SU-DHL-6 (cell line): ENCODE data around the gene HAP1.

Experiments
- H2AFZ ChIP-seq: fragments of 200-600 bp; sonication (generic); 2 replicates; pipeline ENCODE4 v1.6.1; 2014; ENCODE audit warnings: low read depth, mild to moderate bottlenecking, moderate library complexity, mixed read lengths, antibody characterized with exemption, low read length; ENCODE audit not compliant: severe bottlenecking
- H3F3A ChIP-seq: fragments of 200-600 bp; shearing (Covaris generic); 2 replicates; pipeline ENCODE4 v1.6.0; 2016; ENCODE audit warnings: antibody characterized with exemption, mild to moderate bottlenecking; ENCODE audit not compliant: insufficient read depth
- H3K27ac ChIP-seq: fragments of 200-600 bp; sonication (generic); 2 replicates; pipeline ENCODE4 v1.5.1; 2016; ENCODE audit warnings: low read depth, mild to moderate bottlenecking, low read length, moderate library complexity, mixed read lengths
- H3K27me3 ChIP-seq: fragments of 200-600 bp; sonication (generic), shearing (Covaris generic); 2 replicates; pipeline ENCODE4 v1.6.0; 2014; ENCODE audit warnings: mild to moderate bottlenecking, low read length
- H3K36me3 ChIP-seq: fragments of 200-600 bp; sonication (generic); 2 replicates; pipeline ENCODE4 v1.6.1; 2014; ENCODE audit warnings: mild to moderate bottlenecking, low read length, mixed read lengths
- H3K4me2 ChIP-seq: fragments of 300-600, 200-600 bp; shearing (Covaris generic), sonication (generic); 2 replicates; pipeline ENCODE4 v1.6.0; 2014; ENCODE audit warnings: low read length, low read depth, mild to moderate bottlenecking; ENCODE audit not compliant: poor library complexity, severe bottlenecking
- H3K4me3 ChIP-seq: fragments of 200-600 bp; sonication (generic); 2 replicates; pipeline ENCODE4 v1.5.1; 2014; ENCODE audit warnings: antibody characterized with exemption, low read length, mild to moderate bottlenecking, mixed read lengths; ENCODE audit not compliant: insufficient read depth, poor library complexity, severe bottlenecking
- H3K79me2 ChIP-seq: fragments of 200-600 bp; sonication (generic); 2 replicates; pipeline ENCODE4 v1.6.1; 2014; ENCODE audit warnings: mild to moderate bottlenecking, low read length, moderate library complexity; ENCODE audit not compliant: insufficient read depth
- H3K9ac ChIP-seq: fragments of 200-600 bp; sonication (generic); 2 replicates; pipeline ENCODE4 v1.7.0; 2014; ENCODE audit warnings: mild to moderate bottlenecking, low read length
- H3K9me2 ChIP-seq: fragments of 200-600 bp; sonication (generic); replicated peaks from 2 replicates; pipeline ENCODE4 v1.6.1; 2014; ENCODE audit warnings: low read length; ENCODE audit not compliant: insufficient read depth
- H3K9me3 ChIP-seq: fragments of 200-600 bp; sonication (generic); 2 replicates; pipeline ENCODE4 v1.6.1; 2014; ENCODE audit warnings: low read length, mixed read lengths; ENCODE audit not compliant: insufficient read depth
- H4K20me1 ChIP-seq: fragments of 200-600 bp; sonication (generic); 2 replicates; pipeline ENCODE4 v1.6.1; 2014; ENCODE audit warnings: low read depth, mild to moderate bottlenecking, antibody characterized with exemption, low read length, moderate library complexity, mixed read lengths
- CTCF ChIP-seq: fragments of 200-600 bp; sonication (generic); IDR thresholded peaks from one replicate; pipeline ENCODE4 v1.5.1; 2017; ENCODE audit warnings: antibody characterized with exemption, mild to moderate bottlenecking, low read length, moderate library complexity; ENCODE audit not compliant: insufficient read depth, poor library complexity, severe bottlenecking
- EZH2phosphoT487 ChIP-seq: fragments of 200-600 bp; sonication (generic), shearing (Covaris generic); conservative IDR thresholded peaks from 2 replicates; pipeline ENCODE4 v1.6.1; 2018; ENCODE audit warnings: mild to moderate bottlenecking, antibody characterized with exemption, low read length, moderate library complexity, mixed read lengths

HAP1 gene

GRCh38 chr17:41758601-41759000, 24.2 kb upstream of the HAP1 start:
- Histone ChIP-seq H3K27me3 (no peaks in the 10 kb centered on the region), H3K4me2 (no peak overlapping the region), H3K36me3 (no peaks in the 10 kb centered on the region), H3K27ac (no peak overlapping the region), H3F3A (no peaks in the 10 kb centered on the region), H3K9ac (no peak overlapping the region), H2AFZ (no peak overlapping the region), H3K4me3 (no peak overlapping the region), H4K20me1 (no peaks in the 10 kb centered on the region), H3K9me3 (no peaks in the 10 kb centered on the region), H3K9me2 (no peaks in the 10 kb centered on the region), H3K79me2 (no peaks in the 10 kb centered on the region)
- no peak for TF ChIP-seq EZH2phosphoT487

GRCh38 chr17:41754066-41754465, 19.6 kb upstream of the HAP1 start:
- Histone ChIP-seq H3K9me2 (no peaks in the 10 kb centered on the region), H2AFZ (no peak overlapping the region), H3K9me3 (no peaks in the 10 kb centered on the region), H3F3A (no peaks in the 10 kb centered on the region), H3K27me3 (no peaks in the 10 kb centered on the region), H3K36me3 (no peaks in the 10 kb centered on the region), H3K9ac (no peak overlapping the region), H3K4me3 (no peak overlapping the region), H3K4me2 (no peak overlapping the region), H4K20me1 (no peaks in the 10 kb centered on the region), H3K27ac (no peak overlapping the region), H3K79me2 (no peaks in the 10 kb centered on the region)
- no peak for TF ChIP-seq EZH2phosphoT487
- TF ChIP-seq CTCF, result no peak

- no peak overlapping the region for H3K4me2 ChIP-seq
- no peaks in the 10 kb centered on the region for H3K79me2 ChIP-seq
- H3K9ac ChIP-seq, result no peak overlapping the region
- H3F3A ChIP-seq, result no peaks in the 10 kb centered on the region
- no peak overlapping the region for H3K4me3 ChIP-seq
- H3K27ac ChIP-seq, result no peak overlapping the region
- H3K36me3 ChIP-seq, result no peaks in the 10 kb centered on the region
- H2AFZ ChIP-seq, result no peak overlapping the region
- H4K20me1 ChIP-seq, result no peaks in the 10 kb centered on the region
- no peaks in the 10 kb centered on the region for H3K27me3 ChIP-seq
- no peaks in the 10 kb centered on the region for H3K9me2 ChIP-seq
- TF ChIP-seq EZH2phosphoT487 (no peak), CTCF (no peak)
- no peaks in the 10 kb centered on the region for H3K9me3 ChIP-seq
Measured at GRCh38 chr17:41751288-41751687, 16.8 kb upstream of the HAP1 start.

- no peak overlapping the region for H3K27ac ChIP-seq
- no peaks in the 10 kb centered on the region for H3K79me2 ChIP-seq
- no peak for TF ChIP-seq EZH2phosphoT487
- no peak for TF ChIP-seq CTCF
- H3K9me3 ChIP-seq, result no peaks in the 10 kb centered on the region
- no peaks in the 10 kb centered on the region for H4K20me1 ChIP-seq
- H3K9me2 ChIP-seq, result no peaks in the 10 kb centered on the region
- H3F3A ChIP-seq, result no peaks in the 10 kb centered on the region
- no peaks in the 10 kb centered on the region for H3K36me3 ChIP-seq
- H3K9ac ChIP-seq, result no peak overlapping the region
- no peak overlapping the region for H3K4me2 ChIP-seq
- H3K4me3 ChIP-seq, result no peak overlapping the region
- H2AFZ ChIP-seq, result no peak overlapping the region
- H3K27me3 ChIP-seq, result no peaks in the 10 kb centered on the region
Measured at GRCh38 chr17:41750862-41751261, 16.4 kb upstream of the HAP1 start.
